MM.1S (cell line): Measurements from ENCODE around the gene HSPG2.

Source experiments
- DNase-seq: peaks from one replicate; pipeline ENCODE4 v3.0.0-alpha.2; 2015
- H2AFZ ChIP-seq: fragments of 300-600 bp; sonication (generic); 2 replicates; pipeline ENCODE4 v1.6.0; 2016; ENCODE audit warnings: antibody characterized with exemption, low read length
- H3F3A ChIP-seq: fragments of 300-600 bp; sonication (generic); 2 replicates; pipeline ENCODE4 v1.6.1; 2016; ENCODE audit warnings: mild to moderate bottlenecking, antibody characterized with exemption, low read length, moderate library complexity, mixed read lengths; ENCODE audit not compliant: insufficient read depth
- H3K27ac ChIP-seq: fragments of 300-600 bp; sonication (generic); 2 replicates; pipeline ENCODE4 v1.5.1; 2016; ENCODE audit warnings: mild to moderate bottlenecking, low read length
- H3K27me3 ChIP-seq: fragments of 300-600 bp; sonication (generic); replicated peaks from 2 replicates; pipeline ENCODE4 v1.6.0; 2016; ENCODE audit warnings: low read length; ENCODE audit not compliant: insufficient read depth
- H3K36me3 ChIP-seq: fragments of 300-600 bp; sonication (generic); replicated peaks from 2 replicates; pipeline ENCODE4 v1.6.1; 2016; ENCODE audit warnings: mild to moderate bottlenecking, low read length, mixed read lengths; ENCODE audit not compliant: insufficient read depth
- H3K4me1 ChIP-seq: fragments of 300-600 bp; sonication (generic); 2 replicates; pipeline ENCODE4 v1.6.1; 2016; ENCODE audit warnings: low read length, mixed read lengths
- H3K4me2 ChIP-seq: fragments of 300-600 bp; sonication (generic); 2 replicates; pipeline ENCODE4 v1.6.0; 2016; ENCODE audit warnings: low read depth, low read length
- H3K4me3 ChIP-seq: fragments of 300-600 bp; sonication (generic); 2 replicates; pipeline ENCODE4 v1.5.1; 2016; ENCODE audit warnings: low read length, mixed read lengths
- H3K79me2 ChIP-seq: fragments of 300-600 bp; sonication (generic); 2 replicates; pipeline ENCODE4 v1.6.1; 2016; ENCODE audit warnings: mixed run types, low read length, mixed read lengths
- H3K9ac ChIP-seq: fragments of 300-600 bp; sonication (generic); 2 replicates; pipeline ENCODE4 v1.6.1; 2016; ENCODE audit warnings: low read length, mixed read lengths
- H3K9me2 ChIP-seq: fragments of 300-600 bp; sonication (generic); replicated peaks from 2 replicates; pipeline ENCODE4 v1.6.1; 2016; ENCODE audit warnings: mild to moderate bottlenecking, low read length, mixed read lengths; ENCODE audit not compliant: insufficient read depth
- H3K9me3 ChIP-seq: fragments of 300-600 bp; sonication (generic); replicated peaks from 2 replicates; pipeline ENCODE4 v1.6.1; 2016; ENCODE audit warnings: mild to moderate bottlenecking, low read length, mixed read lengths; ENCODE audit not compliant: insufficient read depth
- H4K20me1 ChIP-seq: fragments of 300-600 bp; sonication (generic); 2 replicates; pipeline ENCODE4 v1.6.1; 2016; ENCODE audit warnings: mild to moderate bottlenecking, low read length, moderate library complexity, mixed read lengths; ENCODE audit not compliant: insufficient read depth
- EZH2 ChIP-seq: fragments of 300-600 bp; sonication (generic); optimal IDR thresholded peaks from 2 replicates; pipeline ENCODE3; 2017; ENCODE audit warnings: low read depth, mild to moderate bottlenecking, antibody characterized with exemption, low read length, mixed read lengths
- EZH2phosphoT487 ChIP-seq: fragments of 300-600 bp; sonication (generic); IDR thresholded peaks from 2 replicates; pipeline ENCODE4 v1.6.1; 2018; ENCODE audit warnings: antibody characterized with exemption, low read length
- TF ChIP-seq, protein P1 (sequence below): fragments of 300-600 bp; sonication (generic); IDR thresholded peaks from 2 replicates; pipeline ENCODE4 v1.5.1; 2016; ENCODE audit warnings: antibody characterized with exemption, low read length, mixed read lengths

Gene HSPG2

DNA sequence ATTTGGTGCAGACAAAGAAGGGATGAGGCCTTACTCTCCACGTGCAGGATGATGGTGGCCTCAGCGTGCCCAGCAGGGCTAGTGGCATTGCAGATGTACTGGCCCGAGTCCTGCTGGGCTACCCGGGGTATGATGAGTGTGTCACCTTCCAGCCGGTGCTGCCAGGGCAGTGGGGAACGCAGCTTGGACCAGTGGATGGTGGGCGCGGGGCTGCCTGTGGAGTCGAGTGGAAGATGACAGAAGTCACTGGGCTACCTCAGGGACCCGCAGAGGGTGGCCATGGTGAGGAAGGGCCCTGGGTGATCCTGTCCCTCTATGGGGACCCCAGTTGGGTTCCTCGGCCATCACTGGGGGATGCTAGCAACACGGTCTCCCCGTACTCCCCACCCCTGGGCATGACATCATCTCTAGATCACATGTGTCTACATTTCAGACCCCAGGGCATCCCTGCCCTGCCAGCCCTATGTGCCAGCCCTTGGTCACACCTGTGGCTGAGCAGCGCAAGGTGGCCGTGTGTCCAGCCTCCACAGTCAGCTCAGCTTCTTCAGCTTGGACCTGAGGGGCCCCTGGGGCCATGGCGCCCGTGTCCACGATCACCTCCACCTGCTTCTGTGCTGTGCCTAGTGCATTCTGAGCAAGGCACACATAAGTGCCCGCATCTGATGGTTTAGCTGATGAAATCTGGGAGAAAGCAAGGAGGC lies 97.6 kb downstream of the HSPG2 start:
- no peak overlapping the region for H3K4me3 ChIP-seq
- no peaks in the 10 kb centered on the region for H3K9me3 ChIP-seq
- H3K27ac ChIP-seq = no peak overlapping the region
- no peaks in the 10 kb centered on the region for H3K36me3 ChIP-seq
- H3K4me2 ChIP-seq = no peak overlapping the region
- H2AFZ ChIP-seq = no peak overlapping the region
- no peaks in the 10 kb centered on the region for H3K9me2 ChIP-seq
- H3K4me1 ChIP-seq = no peaks in the 10 kb centered on the region
- H3K79me2 ChIP-seq = no peaks in the 10 kb centered on the region
- no peaks in the 10 kb centered on the region for H3K27me3 ChIP-seq
- no peaks in the 10 kb centered on the region for H4K20me1 ChIP-seq
- TF ChIP-seq EZH2phosphoT487 (no peak), EZH2 (no peak)
- TF ChIP-seq, protein P1, sequence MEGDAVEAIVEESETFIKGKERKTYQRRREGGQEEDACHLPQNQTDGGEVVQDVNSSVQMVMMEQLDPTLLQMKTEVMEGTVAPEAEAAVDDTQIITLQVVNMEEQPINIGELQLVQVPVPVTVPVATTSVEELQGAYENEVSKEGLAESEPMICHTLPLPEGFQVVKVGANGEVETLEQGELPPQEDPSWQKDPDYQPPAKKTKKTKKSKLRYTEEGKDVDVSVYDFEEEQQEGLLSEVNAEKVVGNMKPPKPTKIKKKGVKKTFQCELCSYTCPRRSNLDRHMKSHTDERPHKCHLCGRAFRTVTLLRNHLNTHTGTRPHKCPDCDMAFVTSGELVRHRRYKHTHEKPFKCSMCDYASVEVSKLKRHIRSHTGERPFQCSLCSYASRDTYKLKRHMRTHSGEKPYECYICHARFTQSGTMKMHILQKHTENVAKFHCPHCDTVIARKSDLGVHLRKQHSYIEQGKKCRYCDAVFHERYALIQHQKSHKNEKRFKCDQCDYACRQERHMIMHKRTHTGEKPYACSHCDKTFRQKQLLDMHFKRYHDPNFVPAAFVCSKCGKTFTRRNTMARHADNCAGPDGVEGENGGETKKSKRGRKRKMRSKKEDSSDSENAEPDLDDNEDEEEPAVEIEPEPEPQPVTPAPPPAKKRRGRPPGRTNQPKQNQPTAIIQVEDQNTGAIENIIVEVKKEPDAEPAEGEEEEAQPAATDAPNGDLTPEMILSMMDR = no peak
- DNase-seq = no peak
- H3K9ac ChIP-seq = no peak overlapping the region
- H3F3A ChIP-seq = no peaks in the 10 kb centered on the region

DNA sequence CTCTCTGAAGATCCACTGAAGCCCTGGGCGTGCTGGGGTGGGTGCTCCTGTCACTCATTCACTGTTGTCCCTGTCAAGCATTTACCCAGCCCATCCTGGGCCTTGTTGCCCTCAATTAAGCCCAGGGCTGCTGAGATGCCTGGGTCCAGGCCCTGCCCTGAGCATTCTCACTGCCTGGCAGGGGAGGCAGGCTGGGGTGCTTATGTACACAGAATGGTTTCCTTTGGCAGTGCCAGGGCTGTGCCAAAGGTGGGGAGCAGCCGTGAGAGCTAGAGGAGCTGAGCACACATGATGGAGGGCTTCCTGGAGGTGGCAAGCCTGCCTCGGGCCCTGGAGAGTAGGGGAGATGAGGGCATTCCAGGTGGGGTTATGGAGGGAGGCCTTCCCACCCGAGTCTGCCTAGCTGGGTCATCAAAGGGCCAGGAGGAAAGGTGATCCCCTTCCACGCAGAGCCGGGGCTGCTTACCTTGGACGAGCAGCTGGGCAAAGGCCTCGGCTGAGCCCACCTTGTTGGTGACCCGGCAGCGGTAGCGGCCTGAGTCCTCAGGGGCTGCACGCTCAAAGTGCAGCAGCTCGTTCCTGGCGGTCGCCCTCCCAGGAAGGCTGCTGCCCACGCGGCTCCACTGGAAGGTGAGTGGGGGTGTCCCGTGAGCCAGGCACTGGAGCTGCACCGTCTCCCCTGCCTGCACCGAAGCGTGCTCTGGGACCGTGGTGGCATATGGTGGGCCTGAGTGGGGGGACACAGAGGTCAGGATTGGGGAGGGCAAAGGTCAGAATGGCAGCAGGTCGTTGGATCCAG lies 98.6 kb downstream of the HSPG2 start:
- H3K36me3 ChIP-seq = no peaks in the 10 kb centered on the region

DNA sequence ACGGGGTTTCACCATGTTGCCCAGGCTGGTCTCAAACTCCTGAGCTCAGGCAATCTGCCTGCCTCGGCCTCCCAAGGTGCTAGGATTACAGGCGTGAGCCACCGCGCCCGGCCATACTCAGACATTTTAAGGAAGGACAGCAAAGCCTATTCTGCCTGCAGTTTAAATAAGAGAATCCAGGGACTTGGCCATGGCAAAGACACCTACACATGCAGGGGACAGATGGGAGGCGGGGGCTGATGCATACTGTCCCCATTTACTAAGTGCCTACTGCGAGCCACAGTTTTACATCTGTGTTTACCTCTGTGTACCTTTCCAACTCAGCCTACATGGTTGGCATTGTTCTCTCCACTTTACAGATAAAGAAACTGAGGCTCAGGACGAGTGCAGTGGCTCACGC lies 99.6 kb downstream of the HSPG2 start:
- TF ChIP-seq EZH2 (no peak), EZH2phosphoT487 (no peak)
- TF ChIP-seq, protein P1 = no peak
- Histone ChIP-seq H3K9ac (no peak overlapping the region), H3K36me3 (no peaks in the 10 kb centered on the region)

More for the DNA sequence above, 98.6 kb downstream of the HSPG2 start:
- Histone ChIP-seq H3K27me3 (no peaks in the 10 kb centered on the region), H3F3A (no peaks in the 10 kb centered on the region), H4K20me1 (no peaks in the 10 kb centered on the region), H3K4me2 (no peak overlapping the region), H3K27ac (no peak overlapping the region), H3K4me3 (no peak overlapping the region), H3K79me2 (no peaks in the 10 kb centered on the region), H3K9me2 (no peaks in the 10 kb centered on the region), H3K9me3 (no peaks in the 10 kb centered on the region), H2AFZ (no peak overlapping the region), H3K9ac (no peak overlapping the region), H3K4me1 (no peaks in the 10 kb centered on the region)
- TF ChIP-seq, protein P1 = no peak
- no peak for TF ChIP-seq EZH2
- no peak for TF ChIP-seq EZH2phosphoT487
- no peak for DNase-seq

More for the DNA sequence above, 99.6 kb downstream of the HSPG2 start:
- Histone ChIP-seq H3K9me3 (no peaks in the 10 kb centered on the region), H3K27me3 (no peaks in the 10 kb centered on the region), H3F3A (no peaks in the 10 kb centered on the region), H3K4me3 (no peak overlapping the region), H3K4me2 (no peak overlapping the region), H2AFZ (no peak overlapping the region), H3K79me2 (no peaks in the 10 kb centered on the region), H3K9me2 (no peaks in the 10 kb centered on the region), H3K4me1 (no peaks in the 10 kb centered on the region), H4K20me1 (no peaks in the 10 kb centered on the region), H3K27ac (no peak overlapping the region)
- DNase-seq = no peak
